Omental fat pad (tissue), 4 donors: ENCODE data around the gene HAGH. TPM values are rescaled to one million over a fixed set of nuclear protein-coding genes. Genes with fewer than 3 reads are reported as not detected.
"Not testable (repeated sequence)": the region's sequence is repeated elsewhere in the genome, so short reads cannot be mapped to it uniquely, and the experiment has no call there.

Experiments
- ATAC-seq: fragments of 150-250 bp; one replicate; pipeline ENCODE4 v1.9.1; 2016; ENCODE audit warnings: mild to moderate bottlenecking, moderate library complexity; ENCODE audit not compliant: low FRiP score
- DNase-seq: peaks from one replicate; pipeline ENCODE4 v3.0.0-alpha.2; 2019; ENCODE audit warnings: low spot score
- CTCF ChIP-seq, 3 donors: fragments of 450-650 bp; IDR thresholded peaks; one replicate each; pipeline ENCODE4 v1.5.1; 2016 to 2017; ENCODE audit warnings: antibody characterized with exemption in 3 of 3, mild to moderate bottlenecking in 3 of 3, moderate library complexity in 2 of 3
- total RNA-seq, 4 donors: library from RNA; depleted of rRNA; stranded (reverse); fragments of >200 nt; gene quantifications; one replicate each; pipeline ENCODE4 v1.1.0, GENCODE V29; 2016

HAGH gene
- total RNA-seq, 4 donors from 2014 or later: 69.8 to 130 (median 81.5) TPM

GRCh38 chr16:1810536-1810935 is 16.1 kb downstream of the HAGH start:
- TF ChIP-seq CTCF (IDR thresholded peaks at IDR 0.05): no peak
- DNase-seq: no peak

DNA sequence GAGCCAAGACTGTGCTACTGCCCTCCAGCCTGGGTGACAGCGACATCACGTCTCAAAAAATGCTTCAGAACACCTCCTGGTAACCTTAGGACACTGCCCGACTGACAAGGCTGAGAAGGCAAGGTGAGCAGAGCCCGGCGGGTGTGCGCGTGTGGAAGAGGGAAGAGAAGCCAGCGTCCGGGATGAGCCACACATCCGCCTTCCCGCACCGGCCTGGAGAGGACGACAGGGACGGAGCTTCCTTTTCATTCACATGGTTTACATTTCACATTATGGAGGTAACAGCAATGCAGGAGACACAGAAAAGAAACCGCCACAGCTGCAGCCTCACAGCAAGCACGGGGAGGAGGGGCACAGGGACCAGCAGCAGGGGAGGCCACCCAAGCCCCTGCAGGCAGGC is 16.5 kb downstream of the HAGH start:
- DNase-seq: no peak
- TF ChIP-seq CTCF (IDR thresholded peaks at IDR 0.05): no peak
- ATAC-seq: no peak

More at GRCh38 chr16:1810536-1810935, 16.1 kb downstream of the HAGH start:
- ATAC-seq: no peak

GRCh38 chr16:1809281-1809801 is 17.3 kb downstream of the HAGH start:
- DNase-seq: no peak
- no peak for TF ChIP-seq CTCF (IDR thresholded peaks at IDR 0.05)
- no peak for ATAC-seq

- ATAC-seq: no peak
- DNase-seq: no peak
- no peak for TF ChIP-seq CTCF (IDR thresholded peaks at IDR 0.05)
Observed at GRCh38 chr16:1808691-1809090, 17.9 kb downstream of the HAGH start.

DNA sequence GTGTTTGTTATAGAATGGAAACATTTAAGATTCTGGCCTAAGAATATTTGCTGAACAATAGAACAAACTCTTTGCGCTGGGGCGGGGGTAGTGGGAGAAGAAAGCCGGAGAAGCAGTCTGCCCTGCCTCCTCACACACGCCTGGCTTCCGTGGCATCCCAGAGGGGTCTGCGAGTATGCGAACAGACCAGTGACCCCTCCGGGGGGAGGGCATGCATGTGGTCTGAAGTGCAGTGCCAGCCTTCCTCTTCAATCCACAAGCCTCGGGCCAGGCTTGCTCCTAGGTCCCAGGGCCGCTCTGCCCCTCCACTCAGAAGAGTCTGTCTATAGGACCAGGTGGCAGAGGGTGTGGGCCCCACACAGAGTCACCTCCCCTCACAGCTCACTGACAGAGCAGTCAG is 19.0 kb downstream of the HAGH start:
- no peak for TF ChIP-seq CTCF (IDR thresholded peaks at IDR 0.05)
- no peak for ATAC-seq

DNA sequence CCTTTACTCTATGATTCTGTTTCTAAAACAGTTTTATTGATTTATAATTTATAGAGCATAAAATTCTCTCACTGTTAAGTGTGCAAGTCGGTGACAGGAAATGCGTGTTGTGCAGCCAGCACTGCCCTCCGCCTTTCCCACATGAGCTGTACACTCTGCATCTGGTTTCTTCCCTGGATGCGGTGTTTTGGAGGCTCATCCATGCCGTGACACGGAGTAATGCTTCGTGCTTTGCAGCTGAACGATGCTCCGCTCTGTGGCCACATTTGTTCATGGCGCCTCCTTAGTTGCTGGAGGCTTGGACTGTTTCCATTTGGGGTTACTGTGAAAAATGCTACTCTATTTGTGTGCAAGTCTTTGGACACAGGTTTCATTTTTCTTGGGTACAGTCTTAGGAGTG is 25.9 kb downstream of the HAGH start:
- TF ChIP-seq CTCF (IDR thresholded peaks at IDR 0.05): no peak
- DNase-seq: no peak
- ATAC-seq: no peak

More for the DNA sequence above, 19.0 kb downstream of the HAGH start:
- DNase-seq: no peak

- DNase-seq, ATAC-seq: not testable (repeated sequence)
Observed at GRCh38 chr16:1799263-1799662, 27.4 kb downstream of the HAGH start.
